Pancreas (tissue), 10 donors: ENCODE results near the gene ASTN1. TPM values are rescaled to one million over a fixed set of nuclear protein-coding genes. Genes with fewer than 3 reads are reported as not detected.
A peak's percentile ranks its signal among the peaks of the same experiment; 100 is the strongest.

Source experiments
- ATAC-seq, 4 donors: fragments of 200-7000 bp; cut with Tn5 transposase; one replicate each; pipeline versions ENCODE4 v1.8.0 to v1.9.1; 2020; ENCODE audit warnings: mild to moderate bottlenecking in 4 of 4, moderate library complexity in 4 of 4
- DNase-seq, 6 donors: peaks; one replicate each; pipeline ENCODE4 v3.0.0-alpha.2; 2020
- FAIRE-seq: peaks from 2 replicates; lab custom pipeline; 2012; peaks lifted over from hg19 to GRCh38; lab: Jason Lieb, UNC
- H3K27ac ChIP-seq, 4 donors: fragments of 200-600 bp; sonication (generic); 1 replicate in 3 of 4; 2 replicates in 1 of 4; pipeline versions ENCODE4 v1.5.0 to v1.8.0; 2020
- H3K27me3 ChIP-seq, 4 donors: fragments of 200-600 bp; one replicate each; pipeline ENCODE4 v1.8.0; 2021
- H3K36me3 ChIP-seq, 3 donors: fragments of 200-600 bp; sonication (generic) in 1 of 3; one replicate each; pipeline versions ENCODE4 v1.5.0 to v1.8.0; 2020 to 2021
- H3K4me1 ChIP-seq, 3 donors: fragments of 200-600 bp; one replicate each; pipeline ENCODE4 v1.8.0; 2021
- H3K4me3 ChIP-seq, 4 donors: fragments of 200-600 bp; sonication (generic) in 2 of 4; one replicate each; pipeline versions ENCODE4 v1.5.0 to v1.8.0; 2020 to 2021
- H3K9me3 ChIP-seq, 4 donors: fragments of 200-600 bp; one replicate each; pipeline ENCODE4 v1.8.0; 2021
- WGBS, 2 donors: extraction: QIAGEN DNeasy Blood & Tissue Kit; methylation state at CpG; one replicate each; pipeline ENCODE4 v1.1.7; 2013; 5-methylcytosine and 5-hydroxymethylcytosine counted together
- intact Hi-C, 3 donors: fragments of 100-400 bp; cut with DNase I; formaldehyde crosslinking; loops; one replicate each; pipeline versions ENCODE4 v1.11.1 to v1.14.2; 2022
- polyA plus RNA-seq, 2 donors: library from polyadenylated mRNA; stranded (reverse); fragments of 200-250 nt; gene quantifications; one replicate each; pipeline ENCODE4 v1.2.3, GENCODE V29; 2013
- total RNA-seq, 6 donors: library from RNA; stranded (reverse); fragmentation: NEBNext Ultra II Directional in 4 of 6; extraction: Animal tissue kit (Norgen Biotek cat#: 25700) in 4 of 6; gene quantifications; one replicate each; pipeline versions ENCODE4 v1.2.1 to v1.2.4, GENCODE V29; 2021 to 2023
- TF ChIP-seq, protein P1 (sequence below), 4 donors: fragments of 200-600 bp; sonication (generic) in 3 of 4; IDR thresholded peaks; one replicate each; pipeline versions ENCODE4 v1.5.0 to v1.8.0; 2021; ENCODE audit warnings: antibody characterized with exemption in 4 of 4
- donor health status: healthy with polysubstance abuse.
- donor health status: DM: no; HTN: no; CAD: no; lungs with moderate emphysema.
- donor health status: DM: no; HTN: no; CAD: no.
- donor health status: control.
- donor health status: control.
- donor health status: Bipolar disorder and iron deficiency.
- donor health status: DM: yes; HTN: yes; CAD: no.
- donor health status: DM: no; HTN: no; CAD: no.
- donor health status: DM: no; HTN: no; CAD: no.
- donor health status: DM: yes; HTN: yes; CAD: no.

ASTN1 gene
- total and polyA plus RNA-seq, 8 donors, result 0.11 to 0.77 (median 0.32) TPM

DNA sequence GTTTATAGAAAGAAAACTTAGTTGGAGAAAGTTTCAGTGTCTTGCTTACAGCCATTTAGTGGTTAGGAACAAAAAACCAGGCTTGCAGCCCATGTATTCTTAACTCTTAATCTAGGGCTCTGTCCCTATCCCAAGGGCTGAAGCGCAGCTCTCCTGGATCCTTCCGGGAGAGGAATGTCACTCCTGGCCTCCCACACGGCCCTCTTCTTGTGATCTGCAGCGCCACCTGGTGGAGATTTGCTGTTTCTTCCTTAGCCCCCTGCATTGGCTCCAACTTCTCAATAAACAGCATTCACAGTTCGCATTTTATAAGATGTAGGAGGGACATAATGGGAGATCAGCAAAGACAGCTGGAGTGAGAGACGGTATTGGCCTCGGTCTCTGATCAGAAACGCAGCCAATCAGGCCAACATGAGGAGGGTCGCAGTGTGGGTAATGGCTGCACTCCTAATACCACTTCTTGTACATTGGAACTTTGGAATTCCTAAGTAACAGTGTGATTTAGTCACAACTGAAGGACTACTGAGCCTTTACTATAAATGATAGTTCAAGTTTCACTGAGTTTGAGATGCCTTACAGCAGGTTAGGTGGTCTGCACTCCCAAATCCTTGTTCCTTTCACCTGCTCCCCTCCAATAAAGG, 283.4 kb downstream of the ASTN1 start:
- Histone ChIP-seq H3K36me3 (no peaks in the 10 kb centered on the region), H3K9me3 (no peaks in the 10 kb centered on the region), H3K27me3 (no peaks in the 10 kb centered on the region), H3K4me1 (no peaks in the 10 kb centered on the region), H3K27ac (no peak overlapping the region), H3K4me3 (no peak overlapping the region)
- intact Hi-C loops, result loop anchor here in 1 of 3 donors (5.0 kb wide), 1 partner anchor 324 kb away; no protein-coding TSS in a partner anchor
- FAIRE-seq (no peak), ATAC-seq (peak; percentile 84 to 94 (median 92)), DNase-seq (peak; percentile 54 to 90 (median 76))
- TF ChIP-seq, protein P1, sequence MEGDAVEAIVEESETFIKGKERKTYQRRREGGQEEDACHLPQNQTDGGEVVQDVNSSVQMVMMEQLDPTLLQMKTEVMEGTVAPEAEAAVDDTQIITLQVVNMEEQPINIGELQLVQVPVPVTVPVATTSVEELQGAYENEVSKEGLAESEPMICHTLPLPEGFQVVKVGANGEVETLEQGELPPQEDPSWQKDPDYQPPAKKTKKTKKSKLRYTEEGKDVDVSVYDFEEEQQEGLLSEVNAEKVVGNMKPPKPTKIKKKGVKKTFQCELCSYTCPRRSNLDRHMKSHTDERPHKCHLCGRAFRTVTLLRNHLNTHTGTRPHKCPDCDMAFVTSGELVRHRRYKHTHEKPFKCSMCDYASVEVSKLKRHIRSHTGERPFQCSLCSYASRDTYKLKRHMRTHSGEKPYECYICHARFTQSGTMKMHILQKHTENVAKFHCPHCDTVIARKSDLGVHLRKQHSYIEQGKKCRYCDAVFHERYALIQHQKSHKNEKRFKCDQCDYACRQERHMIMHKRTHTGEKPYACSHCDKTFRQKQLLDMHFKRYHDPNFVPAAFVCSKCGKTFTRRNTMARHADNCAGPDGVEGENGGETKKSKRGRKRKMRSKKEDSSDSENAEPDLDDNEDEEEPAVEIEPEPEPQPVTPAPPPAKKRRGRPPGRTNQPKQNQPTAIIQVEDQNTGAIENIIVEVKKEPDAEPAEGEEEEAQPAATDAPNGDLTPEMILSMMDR (IDR thresholded peaks at IDR 0.05), result peak; percentile 76 to 85 (median 80)
- WGBS, 2 donors, result 11 to 13% methylated on average over 9 of the region's 9 CpGs

DNA sequence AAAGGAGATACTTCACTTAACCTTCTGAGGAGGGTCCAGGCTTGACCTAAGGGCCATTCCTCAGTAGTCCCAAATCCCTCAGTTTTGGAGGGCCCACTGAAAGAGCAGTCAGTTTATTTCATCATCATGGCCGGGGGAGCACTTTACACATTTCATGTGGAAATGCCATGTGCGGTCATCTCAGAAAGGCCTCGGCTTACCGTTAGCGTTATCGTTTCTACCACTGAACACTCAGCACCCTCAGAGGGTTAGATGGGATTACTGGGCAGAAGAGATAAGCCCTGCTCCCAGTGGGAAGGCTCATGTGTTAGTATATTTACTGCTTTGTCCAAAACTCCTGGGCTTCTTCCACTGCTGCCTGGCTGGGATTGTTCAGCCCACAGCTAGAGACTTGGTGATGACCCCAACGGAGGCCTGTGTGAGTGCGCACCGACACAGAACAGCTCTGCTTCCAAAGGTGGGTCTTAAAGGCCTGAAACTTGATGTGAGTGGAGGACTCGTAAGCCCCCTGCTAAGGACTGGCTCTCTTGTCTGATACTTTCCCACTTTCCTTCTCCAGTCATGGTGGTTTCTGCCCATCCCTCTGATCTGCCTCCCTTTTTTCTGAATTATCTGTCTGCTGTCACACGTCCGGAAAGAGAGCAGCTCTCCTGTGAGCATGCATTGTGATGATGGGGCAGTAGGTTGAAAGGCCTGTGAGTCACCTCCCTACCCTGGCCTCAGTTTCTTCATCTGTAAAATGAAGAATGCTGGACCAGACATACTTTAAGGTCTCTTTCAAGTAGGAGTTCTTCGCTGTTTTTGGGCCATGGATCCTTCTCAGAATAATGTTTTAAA, 284.5 kb downstream of the ASTN1 start:
- no peak overlapping the region for H3K4me3 ChIP-seq
- H3K27me3 ChIP-seq, result no peaks in the 10 kb centered on the region
- FAIRE-seq, result no peak
- intact Hi-C loops, result loop anchor here in 1 of 3 donors (5.0 kb wide), 1 partner anchor 323 kb away; no protein-coding TSS in a partner anchor
- no peak for ATAC-seq
- H3K27ac ChIP-seq, result no peak overlapping the region
- 94 to 96% methylated on average over 13 of the region's 13 CpGs for WGBS, 2 donors
- H3K4me1 ChIP-seq, result no peaks in the 10 kb centered on the region
- TF ChIP-seq, protein P1 (IDR thresholded peaks at IDR 0.05), result no peak
- no peaks in the 10 kb centered on the region for H3K36me3 ChIP-seq
- no peaks in the 10 kb centered on the region for H3K9me3 ChIP-seq
- no peak for DNase-seq

DNA sequence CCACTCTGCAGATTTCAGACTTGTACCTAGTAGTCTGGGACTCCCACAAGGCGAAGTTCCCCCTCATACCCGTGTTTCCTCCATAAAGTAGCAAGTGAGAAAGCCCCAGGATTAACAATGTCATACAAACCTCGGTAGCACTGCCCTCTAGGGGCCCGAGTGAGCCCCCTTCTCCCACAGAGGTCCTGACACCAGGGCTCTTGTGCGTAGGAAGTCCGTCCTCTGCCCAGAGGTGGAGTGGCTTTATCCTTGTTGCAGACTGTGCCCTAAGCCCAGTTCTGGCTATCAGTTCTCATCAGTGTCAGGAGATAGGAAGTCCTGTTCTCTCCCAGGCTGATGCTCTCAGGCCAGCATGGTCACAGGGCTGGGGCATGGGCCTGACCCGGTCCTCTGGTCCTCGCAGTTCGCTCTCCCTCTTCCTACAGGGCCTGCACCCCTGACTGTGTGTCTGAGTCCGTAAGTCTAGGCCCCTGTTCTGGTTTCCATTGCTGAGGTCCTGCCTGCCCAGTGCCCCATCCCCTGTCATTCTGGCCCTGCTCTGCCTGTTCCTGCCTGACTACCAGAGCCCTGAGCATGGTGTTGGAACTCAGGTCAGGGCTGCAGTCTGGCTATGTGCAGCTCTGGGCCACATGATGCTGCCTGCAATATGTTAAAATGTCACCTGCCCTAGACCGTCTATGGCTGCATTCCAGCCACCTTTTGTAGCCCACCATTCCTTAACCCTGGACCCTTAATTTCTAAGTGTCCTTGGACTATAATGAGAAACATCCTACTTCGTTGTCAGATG, 285.6 kb downstream of the ASTN1 start:
- Histone ChIP-seq H3K4me3 (no peak overlapping the region), H3K4me1 (no peaks in the 10 kb centered on the region), H3K27me3 (no peaks in the 10 kb centered on the region), H3K36me3 (no peaks in the 10 kb centered on the region), H3K9me3 (no peaks in the 10 kb centered on the region), H3K27ac (no peak overlapping the region)
- TF ChIP-seq, protein P1 (IDR thresholded peaks at IDR 0.05), result no peak
- DNase-seq (no peak), FAIRE-seq (no peak), ATAC-seq (no peak)
- intact Hi-C loops, result no loop called here
- WGBS, 2 donors, result 79 to 80% methylated on average over 12 of the region's 12 CpGs

DNA sequence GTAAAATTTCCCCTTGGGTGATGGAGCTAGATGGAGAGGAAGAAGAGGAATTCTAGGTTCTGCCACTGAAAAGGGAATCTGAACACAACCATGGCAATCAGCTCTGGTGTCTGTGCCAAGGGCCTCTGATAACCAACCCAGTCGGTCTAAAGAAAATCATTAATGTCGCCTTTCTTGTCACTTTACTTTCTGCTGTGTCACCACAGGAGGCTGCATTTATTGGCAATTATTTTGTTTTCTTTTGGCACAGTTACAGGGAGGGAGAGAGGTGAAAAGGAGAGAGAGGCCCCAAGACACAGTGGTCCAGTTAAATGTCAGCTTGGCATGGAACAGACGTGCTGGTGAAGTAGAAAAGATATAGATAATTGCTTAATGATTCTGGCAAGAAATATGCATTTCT, 287.0 kb downstream of the ASTN1 start:
- no peaks in the 10 kb centered on the region for H3K36me3 ChIP-seq
- intact Hi-C loops, result no loop called here
- no peaks in the 10 kb centered on the region for H3K9me3 ChIP-seq
- no peak overlapping the region for H3K4me3 ChIP-seq
- 12 to 22% methylated on average over 3 of the region's 3 CpGs for WGBS, 2 donors
- no peaks in the 10 kb centered on the region for H3K27me3 ChIP-seq
- H3K4me1 ChIP-seq, result no peaks in the 10 kb centered on the region
- DNase-seq, result no peak
- H3K27ac ChIP-seq, result no peak overlapping the region
- no peak for FAIRE-seq
- TF ChIP-seq, protein P1 (IDR thresholded peaks at IDR 0.05), result no peak
- ATAC-seq, result no peak
